Measurements from ENCODE around the gene ANKRD55.
"Not testable (repeated sequence)": the region's sequence is repeated elsewhere in the genome, so short reads cannot be mapped to it uniquely, and the experiment has no call there.

The ANKRD55 gene

DNA sequence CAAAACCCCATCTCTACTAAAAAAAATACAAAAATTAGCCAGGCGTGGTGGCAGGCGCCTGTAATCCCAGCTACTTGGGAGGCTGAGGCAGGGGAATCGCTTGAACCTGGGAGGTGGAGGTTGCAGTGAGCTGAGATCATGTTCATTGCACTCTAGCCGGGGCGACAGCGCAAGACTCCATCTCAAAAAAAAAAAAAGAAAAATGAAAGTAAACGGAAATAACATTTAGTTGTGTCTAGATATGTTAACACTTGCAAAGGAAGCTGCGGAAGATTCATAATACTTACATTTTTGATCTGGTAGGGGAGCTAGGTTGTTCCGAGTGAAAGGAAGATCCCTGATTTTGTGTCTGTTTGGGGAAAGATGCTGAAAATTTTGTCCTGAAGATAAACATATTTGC lies 130.9 kb downstream of the ANKRD55 start:
- H3K4me3 Mint-ChIP-seq; ATAC-seq; H3K9me3 Mint-ChIP-seq; H3K27ac Mint-ChIP-seq; H3K36me3 Mint-ChIP-seq; H3K4me1 Mint-ChIP-seq; DNase-seq (ENCODE audit: low spot score in 2 of 2): not testable (repeated sequence)

DNA sequence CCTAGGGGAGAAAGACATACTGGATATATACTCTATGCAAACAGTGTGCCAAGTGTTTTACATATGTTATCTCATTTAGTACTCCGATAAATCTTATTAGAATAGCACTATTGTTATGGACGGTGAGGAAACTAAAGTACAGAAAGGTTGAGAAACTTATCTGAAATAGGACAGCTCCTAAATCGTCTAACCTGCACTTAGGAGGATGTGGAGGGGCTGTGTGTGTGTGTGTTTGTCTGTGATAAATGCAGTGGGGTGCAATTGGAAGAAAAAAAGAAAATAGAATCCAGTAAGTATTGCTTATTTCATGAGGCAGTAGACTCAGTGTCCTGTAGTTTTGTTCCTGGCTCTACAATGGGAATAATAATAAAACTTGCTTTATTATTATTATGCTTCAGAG lies 131.9 kb downstream of the ANKRD55 start:
- H3K4me3 Mint-ChIP-seq, result no peak overlapping the region
- DNase-seq (ENCODE audit: low spot score in 2 of 2) (no peak), ATAC-seq (no peak)
- no peaks in the 10 kb centered on the region for H3K4me1 Mint-ChIP-seq
- no peaks in the 10 kb centered on the region for H3K36me3 Mint-ChIP-seq
- H3K9me3 Mint-ChIP-seq, result no peaks in the 10 kb centered on the region
- no peak overlapping the region for H3K27ac Mint-ChIP-seq

DNA sequence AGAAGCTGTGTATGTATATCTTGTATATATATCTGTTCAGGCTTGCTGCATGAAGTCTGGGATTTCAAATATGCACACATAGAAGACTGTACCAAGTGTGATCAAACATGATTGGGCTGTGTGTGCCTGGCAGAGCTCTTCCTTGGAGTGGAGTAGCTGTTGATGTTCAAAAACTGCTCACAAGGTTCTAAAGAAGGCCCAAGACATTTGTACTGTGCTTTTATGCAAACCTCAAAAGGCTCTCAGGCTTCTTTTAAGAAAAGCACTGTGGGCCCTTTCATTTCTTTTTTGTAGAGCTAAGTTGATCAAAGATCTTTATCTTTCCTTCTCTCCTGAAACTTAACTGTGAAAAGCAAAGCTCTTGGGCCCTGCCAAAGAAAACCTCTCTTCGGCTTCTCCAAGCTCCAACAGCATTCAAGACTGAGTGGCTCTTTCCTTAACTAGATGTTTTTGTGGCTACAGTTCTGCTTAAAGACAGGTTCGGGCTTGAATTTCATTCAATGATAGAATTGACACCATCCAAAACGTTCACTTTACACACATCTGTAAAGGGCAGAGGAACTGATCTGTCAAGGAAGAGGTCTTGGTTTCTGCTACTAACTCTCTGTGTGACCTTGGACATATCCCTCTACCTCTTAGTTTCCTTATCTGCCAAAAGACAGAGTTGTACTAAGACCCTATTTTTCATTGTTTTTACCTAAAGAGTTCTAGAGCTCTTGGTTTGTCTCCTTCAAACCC lies 132.5 kb downstream of the ANKRD55 start:
- H3K9me3 Mint-ChIP-seq, result no peaks in the 10 kb centered on the region
- no peak overlapping the region for H3K4me3 Mint-ChIP-seq
- H3K4me1 Mint-ChIP-seq, result peaks cover 3% of the 10 kb centered on the region
- H3K36me3 Mint-ChIP-seq, result no peaks in the 10 kb centered on the region
- H3K27ac Mint-ChIP-seq, result no peak overlapping the region
- DNase-seq (ENCODE audit: low spot score in 2 of 2) (no peak), ATAC-seq (no peak)

DNA sequence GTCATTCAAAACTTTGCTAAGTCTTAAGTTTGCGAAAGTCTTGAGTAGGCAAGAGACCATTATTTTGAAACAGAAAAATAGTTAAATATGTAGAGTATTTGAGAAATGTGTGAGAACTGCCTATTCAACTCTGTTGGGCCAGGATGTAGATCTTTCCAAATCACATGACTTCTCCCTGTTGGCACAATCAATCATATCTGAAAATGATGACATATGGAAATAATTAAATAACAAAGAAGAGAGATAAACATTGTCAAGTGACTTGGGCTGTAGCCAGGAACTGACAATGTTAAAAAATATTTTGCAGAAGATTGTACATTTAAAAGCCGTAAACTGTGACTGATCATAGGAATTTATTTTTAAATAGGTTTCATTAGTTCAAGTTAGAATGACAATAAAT lies 133.8 kb downstream of the ANKRD55 start:
- no peak for DNase-seq (ENCODE audit: low spot score in 2 of 2)
- Mint-ChIP-seq H3K4me3 (no peak overlapping the region), H3K4me1 (peaks cover 16% of the 10 kb centered on the region), H3K36me3 (no peaks in the 10 kb centered on the region), H3K27ac (no peak overlapping the region), H3K9me3 (no peaks in the 10 kb centered on the region)
- no peak for ATAC-seq

DNA sequence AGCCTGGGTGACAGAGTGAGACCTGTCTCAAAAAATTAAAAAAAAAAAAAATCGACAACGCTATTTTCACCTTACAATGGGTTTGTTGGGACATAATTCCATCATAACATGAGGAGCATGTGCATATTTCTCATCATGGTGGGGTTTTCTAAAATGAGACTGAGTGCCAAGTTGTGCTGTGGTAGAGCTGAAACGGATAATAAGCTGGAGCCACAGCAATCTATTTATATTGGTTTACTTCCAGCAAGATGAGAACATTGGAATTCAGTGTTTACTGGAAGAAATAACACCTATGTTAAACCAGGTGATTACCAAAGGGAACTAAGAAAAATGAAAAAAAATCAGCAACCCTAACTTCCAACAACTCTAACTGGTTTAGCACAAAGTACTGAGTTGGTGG lies 136.1 kb downstream of the ANKRD55 start:
- no peaks in the 10 kb centered on the region for H3K36me3 Mint-ChIP-seq
- no peak for DNase-seq (ENCODE audit: low spot score in 2 of 2)
- no peaks in the 10 kb centered on the region for H3K9me3 Mint-ChIP-seq
- H3K4me1 Mint-ChIP-seq, result peaks cover 19% of the 10 kb centered on the region
- H3K4me3 Mint-ChIP-seq, result no peak overlapping the region
- no peak overlapping the region for H3K27ac Mint-ChIP-seq
- no peak for ATAC-seq

DNA sequence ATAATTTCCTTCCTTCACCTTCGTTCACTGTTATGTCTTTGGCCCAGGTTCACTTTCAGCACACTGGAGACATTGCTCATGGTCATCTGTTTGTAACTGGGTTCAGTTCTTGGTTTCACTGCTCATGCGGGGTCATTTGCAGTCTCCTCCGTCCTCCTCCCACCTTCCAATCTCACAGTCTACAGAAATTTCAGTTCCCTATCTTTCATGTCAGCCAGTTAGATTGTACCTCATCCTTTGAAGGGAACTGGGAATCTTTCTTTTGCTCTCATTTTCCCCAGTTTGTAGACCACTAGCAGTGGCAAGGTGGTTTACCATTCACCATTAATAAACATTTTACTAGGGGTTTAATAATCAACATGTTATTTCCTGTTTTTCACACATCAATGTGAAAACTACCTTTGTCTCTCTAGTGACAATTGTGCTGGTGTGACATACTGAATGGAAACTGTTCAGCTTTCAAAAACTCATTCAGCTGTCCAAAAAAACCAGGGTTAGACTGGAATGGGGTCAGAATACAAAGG lies 137.5 kb downstream of the ANKRD55 start:
- no peak overlapping the region for H3K4me3 Mint-ChIP-seq
- H3K4me1 Mint-ChIP-seq, result peaks cover 24% of the 10 kb centered on the region
- no peaks in the 10 kb centered on the region for H3K36me3 Mint-ChIP-seq
- no peaks in the 10 kb centered on the region for H3K9me3 Mint-ChIP-seq
- peak overlapping the region; percentile 35 for H3K27ac Mint-ChIP-seq
- ATAC-seq (no peak), DNase-seq (ENCODE audit: low spot score in 2 of 2) (no peak)

DNA sequence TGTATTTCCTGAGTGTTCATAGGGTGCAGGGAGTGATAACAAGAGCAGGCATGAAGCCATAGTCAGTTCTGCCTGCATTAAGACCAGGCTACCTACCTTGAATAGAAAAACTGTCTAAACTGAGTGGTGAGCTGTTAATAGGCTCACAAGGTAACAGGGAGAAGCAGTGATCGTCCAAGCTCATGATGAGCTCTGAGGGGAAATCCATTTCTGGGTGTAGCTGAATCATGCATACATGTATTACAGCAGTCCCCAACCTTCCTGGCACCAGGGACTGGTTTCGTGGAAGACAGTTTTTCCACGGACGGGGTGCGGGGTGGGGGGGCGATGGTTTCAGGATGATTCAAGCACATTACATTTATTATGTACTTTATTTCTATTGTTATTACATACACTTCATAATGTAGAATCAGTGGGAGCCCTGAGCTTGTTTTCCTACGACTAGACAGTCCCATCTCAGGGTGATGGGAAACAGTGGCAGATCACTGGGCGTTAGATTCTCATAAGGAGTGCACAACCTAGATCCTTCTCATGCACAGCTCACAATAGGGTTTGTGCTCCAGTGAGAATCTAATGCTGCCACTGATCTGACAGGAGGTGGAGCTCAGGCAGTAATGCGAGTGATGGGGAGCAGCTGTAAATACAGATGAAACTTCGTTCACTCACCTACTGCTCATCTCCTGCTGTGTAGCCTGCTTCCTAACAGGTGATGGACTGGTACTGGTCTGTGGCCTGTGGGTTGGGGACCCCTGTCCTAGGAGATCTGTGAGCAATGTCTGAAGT lies 138.4 kb downstream of the ANKRD55 start:
- DNase-seq (ENCODE audit: low spot score in 2 of 2), result peak in 1 of 2 donors; percentile 66
- Mint-ChIP-seq H3K27ac (no peak overlapping the region), H3K9me3 (no peaks in the 10 kb centered on the region), H3K36me3 (no peaks in the 10 kb centered on the region), H3K4me3 (no peak overlapping the region), H3K4me1 (peaks cover 24% of the 10 kb centered on the region)
- ATAC-seq, result peak; percentile 97

DNA sequence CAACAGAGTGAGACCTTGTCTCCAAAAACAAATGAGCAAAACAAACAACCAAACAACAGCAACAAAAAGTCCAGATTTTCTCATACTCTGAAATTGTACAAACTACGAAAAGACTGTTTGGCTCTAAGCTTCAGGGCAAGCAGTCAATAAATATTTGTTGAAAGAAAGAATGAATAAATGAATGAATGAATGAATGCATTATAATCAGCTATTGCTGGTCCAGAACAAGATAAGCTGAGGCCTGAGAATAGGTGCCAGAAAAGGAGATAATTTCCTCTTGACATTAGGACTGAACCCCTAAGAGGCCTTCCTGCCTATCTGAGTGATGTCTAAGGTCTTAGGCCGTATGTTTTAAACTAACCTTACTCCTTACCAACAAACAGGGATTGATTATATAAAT lies 139.2 kb downstream of the ANKRD55 start:
- no peaks in the 10 kb centered on the region for H3K9me3 Mint-ChIP-seq
- no peak overlapping the region for H3K27ac Mint-ChIP-seq
- no peak for DNase-seq (ENCODE audit: low spot score in 2 of 2)
- peaks cover 27% of the 10 kb centered on the region for H3K4me1 Mint-ChIP-seq
- ATAC-seq, result no peak
- H3K36me3 Mint-ChIP-seq, result no peaks in the 10 kb centered on the region
- H3K4me3 Mint-ChIP-seq, result no peak overlapping the region

DNA sequence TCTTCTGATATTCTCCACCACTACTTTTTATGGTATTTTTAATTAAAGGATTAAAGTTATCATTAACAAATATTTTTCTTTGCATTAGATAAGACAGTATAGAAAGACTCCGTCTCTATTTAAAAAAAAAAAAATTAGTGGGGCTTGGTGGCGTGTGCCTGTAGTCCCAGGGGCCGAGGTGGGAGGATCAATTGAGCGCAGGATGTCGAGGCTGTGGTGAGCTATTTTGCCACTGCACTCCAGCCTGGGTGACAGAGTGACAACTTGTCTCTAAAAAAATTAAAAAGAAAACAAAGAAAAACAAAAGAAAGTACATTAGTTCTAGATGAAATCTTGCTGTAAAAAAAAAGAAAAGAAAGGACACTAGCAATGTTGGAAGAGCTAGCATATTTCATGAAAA lies 141.0 kb downstream of the ANKRD55 start:
- no peak for ATAC-seq
- DNase-seq (ENCODE audit: low spot score in 2 of 2), result no peak
- H3K36me3 Mint-ChIP-seq, result no peaks in the 10 kb centered on the region
- H3K9me3 Mint-ChIP-seq, result no peaks in the 10 kb centered on the region
- no peak overlapping the region for H3K27ac Mint-ChIP-seq
- peaks cover 29% of the 10 kb centered on the region for H3K4me1 Mint-ChIP-seq
- H3K4me3 Mint-ChIP-seq, result no peak overlapping the region

DNA sequence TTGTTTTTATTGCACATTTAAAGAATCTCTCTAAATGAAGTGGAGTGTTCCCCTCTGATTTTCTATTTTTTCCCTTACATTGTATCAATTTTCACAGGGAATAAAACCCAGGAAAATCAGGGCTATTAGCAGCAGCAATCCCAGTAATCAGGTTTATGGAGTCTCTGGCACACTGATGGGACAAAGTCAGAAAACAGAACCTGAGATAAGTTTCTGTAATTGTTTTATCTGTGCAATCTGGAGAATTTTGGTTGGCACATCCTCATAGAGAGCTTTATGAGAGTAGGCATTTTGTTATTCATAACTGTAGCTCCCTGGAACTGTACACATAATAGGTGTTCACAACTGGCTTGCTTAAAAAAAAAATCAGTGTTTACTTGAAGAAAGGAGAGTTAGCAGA lies 141.5 kb downstream of the ANKRD55 start:
- ATAC-seq (no peak), DNase-seq (ENCODE audit: low spot score in 2 of 2) (no peak)
- H3K27ac Mint-ChIP-seq, result no peak overlapping the region
- no peaks in the 10 kb centered on the region for H3K9me3 Mint-ChIP-seq
- H3K4me1 Mint-ChIP-seq, result peaks cover 29% of the 10 kb centered on the region
- no peaks in the 10 kb centered on the region for H3K36me3 Mint-ChIP-seq
- no peak overlapping the region for H3K4me3 Mint-ChIP-seq

DNA sequence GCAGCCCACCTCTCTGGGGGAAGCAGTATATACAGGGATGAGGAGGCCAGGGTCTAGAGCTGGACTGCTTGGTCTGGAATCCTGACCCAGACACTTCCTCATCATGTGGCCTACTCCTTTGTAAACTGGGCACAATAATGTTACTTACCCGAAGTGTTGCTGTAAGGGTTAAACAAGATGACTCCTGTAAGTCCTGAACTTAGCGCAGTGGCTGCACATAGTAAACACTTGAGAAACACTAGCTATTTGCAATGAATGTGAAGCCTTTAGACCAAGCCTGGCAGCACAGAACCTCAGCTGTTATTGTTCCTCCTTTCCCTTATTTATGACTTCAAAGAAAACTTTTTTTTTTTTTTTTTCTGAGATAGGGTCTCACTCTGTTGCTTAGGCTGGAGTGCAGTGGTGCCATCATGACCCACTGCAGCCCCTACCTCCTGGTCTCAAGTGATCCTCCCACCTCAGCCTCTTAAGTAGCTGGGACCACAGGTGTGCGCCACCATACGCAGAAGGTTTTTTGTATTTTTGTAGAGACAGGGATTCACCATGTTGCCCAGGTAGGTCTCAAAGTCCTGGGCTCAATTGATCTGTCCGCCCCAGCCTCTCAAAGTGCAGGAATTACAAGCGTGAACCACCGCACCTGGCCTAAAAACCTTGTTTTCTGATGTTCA lies 142.2 kb downstream of the ANKRD55 start:
- ATAC-seq (no peak), DNase-seq (ENCODE audit: low spot score in 2 of 2) (no peak)
- H3K27ac Mint-ChIP-seq, result no peak overlapping the region
- no peaks in the 10 kb centered on the region for H3K36me3 Mint-ChIP-seq
- H3K4me3 Mint-ChIP-seq, result no peak overlapping the region
- H3K9me3 Mint-ChIP-seq, result no peaks in the 10 kb centered on the region
- peaks cover 29% of the 10 kb centered on the region for H3K4me1 Mint-ChIP-seq

DNA sequence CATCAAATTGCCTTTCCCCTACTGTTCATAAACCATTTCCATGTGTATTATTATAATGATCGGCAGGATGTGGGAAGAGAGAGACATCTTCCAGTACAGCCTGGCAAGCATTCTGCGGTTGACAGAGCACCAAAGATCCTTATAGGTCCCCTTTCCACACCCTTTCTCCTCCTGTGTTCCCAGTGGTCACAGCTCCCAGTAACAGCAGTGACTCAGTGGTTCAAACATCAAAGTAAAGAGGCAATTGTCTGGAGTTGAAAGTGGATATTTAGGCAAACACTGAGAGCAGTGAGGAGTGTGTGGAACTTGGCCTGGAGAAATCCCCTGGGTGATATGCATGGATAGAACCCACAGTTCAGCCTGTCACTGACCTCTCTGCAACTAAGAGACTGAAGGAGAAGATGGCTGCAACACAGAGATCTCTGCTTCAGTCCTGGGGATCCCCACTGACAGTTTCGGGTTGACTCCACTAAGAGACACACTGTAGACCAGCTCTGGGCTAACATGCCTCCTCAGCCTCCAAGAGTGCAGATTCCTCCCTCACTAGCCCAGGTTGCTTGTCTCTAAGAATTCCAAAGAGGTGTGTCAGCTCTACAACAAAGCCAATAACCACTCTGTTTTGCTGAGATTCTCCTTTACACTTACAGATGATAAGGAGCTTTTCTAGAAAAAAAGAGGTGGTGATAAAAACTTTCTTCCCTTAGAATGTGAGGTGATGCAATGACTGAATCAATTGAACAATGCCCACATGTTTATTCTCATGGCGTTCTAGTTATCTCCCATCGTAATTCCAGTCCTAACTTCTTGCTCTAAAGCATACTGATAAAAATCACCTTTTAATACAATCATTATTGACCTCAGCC lies 143.9 kb downstream of the ANKRD55 start:
- DNase-seq (ENCODE audit: low spot score in 2 of 2) (peak in 1 of 2 donors; percentile 71), ATAC-seq (peak; percentile 90)
- Mint-ChIP-seq H3K4me3 (no peak overlapping the region), H3K4me1 (peaks cover 12% of the 10 kb centered on the region), H3K36me3 (no peaks in the 10 kb centered on the region), H3K27ac (peak overlapping the region; percentile 59), H3K9me3 (no peaks in the 10 kb centered on the region)

DNA sequence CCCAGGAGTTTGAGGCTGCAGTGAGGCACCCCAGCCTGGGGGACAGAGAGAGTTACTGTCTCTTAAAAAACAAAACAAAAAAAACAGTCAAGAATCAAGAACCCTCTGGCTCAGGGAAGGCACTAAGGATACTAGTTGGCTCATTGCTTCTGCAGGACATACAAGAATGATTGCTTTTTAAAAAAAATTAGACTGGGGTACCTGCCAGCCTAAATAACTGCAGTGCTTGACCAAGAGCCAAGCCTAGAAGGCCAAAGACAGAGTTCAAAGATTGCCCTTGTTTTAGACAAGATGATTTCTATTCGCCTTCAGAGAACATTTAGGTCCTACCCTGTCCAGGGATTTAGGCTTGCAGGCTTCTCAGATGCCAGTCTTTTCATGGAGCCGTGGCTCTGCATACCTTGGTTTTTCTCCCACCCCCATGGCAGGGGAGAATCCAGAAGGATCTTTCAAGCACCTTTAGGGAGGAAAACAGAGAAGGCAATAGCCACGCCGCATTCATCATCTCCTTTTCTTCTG lies 144.6 kb downstream of the ANKRD55 start:
- DNase-seq (ENCODE audit: low spot score in 2 of 2) (no peak), ATAC-seq (no peak)
- Mint-ChIP-seq H3K4me1 (peaks cover 11% of the 10 kb centered on the region), H3K36me3 (no peaks in the 10 kb centered on the region), H3K9me3 (no peaks in the 10 kb centered on the region), H3K27ac (no peak overlapping the region), H3K4me3 (no peak overlapping the region)

DNA sequence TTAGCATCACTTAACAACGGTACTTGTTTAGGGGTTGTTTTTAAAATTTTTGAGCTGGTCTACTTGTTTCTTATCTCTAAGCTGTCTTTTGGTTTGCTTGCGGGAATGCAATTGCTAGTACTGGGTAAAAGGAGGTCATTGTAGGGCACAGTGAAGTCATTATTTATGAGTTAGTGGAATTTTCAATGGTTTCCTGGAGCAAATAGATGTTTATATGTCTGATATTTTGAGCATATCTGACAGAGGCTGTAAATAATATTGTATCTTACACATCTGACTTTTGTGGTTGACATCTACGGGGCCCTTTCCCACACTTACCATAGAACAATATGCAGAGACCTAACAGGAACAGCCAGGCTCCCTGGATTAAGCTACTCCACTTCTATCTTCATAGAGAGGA lies 147.9 kb downstream of the ANKRD55 start:
- Mint-ChIP-seq H3K36me3 (peaks cover 6% of the 10 kb centered on the region), H3K4me3 (no peak overlapping the region), H3K9me3 (no peaks in the 10 kb centered on the region), H3K27ac (no peak overlapping the region), H3K4me1 (peaks cover 23% of the 10 kb centered on the region)
- DNase-seq (ENCODE audit: low spot score in 2 of 2) (no peak), ATAC-seq (no peak)

Data from stimulated activated effector memory CD8-positive, alpha-beta T cell treated with anti-CD3 and anti-CD28 coated beads, Interleukin-12 subunit alpha, Interleukin-12 subunit beta, amount 100 ng/mL, for 72 hours (primary cell).